ENCODE data around the gene LYZ.

Gene LYZ

GRCh38 chr12:69389831-69390230 is 41.6 kb downstream of the LYZ start:
- no peak for DNase-seq

GRCh38 chr12:69392179-69392928 is 44.2 kb downstream of the LYZ start:
- no peak for DNase-seq

- DNase-seq = no peak
Measured at GRCh38 chr12:69396041-69396440, 47.9 kb downstream of the LYZ start.

GRCh38 chr12:69396963-69397362 is 48.8 kb downstream of the LYZ start:
- DNase-seq = no peak

GRCh38 chr12:69397978-69398377 is 49.8 kb downstream of the LYZ start:
- no peak for DNase-seq

- no peak for DNase-seq
Measured at GRCh38 chr12:69401940-69402339, 53.8 kb downstream of the LYZ start.
